GM12878 (cell line): ENCODE data around the gene ZNF791. TPM values are rescaled to one million over a fixed set of nuclear protein-coding genes. Genes with fewer than 3 reads are reported as not detected.
A peak's percentile ranks its signal among the peaks of the same experiment; 100 is the strongest.

Experiments
- ATAC-seq: fragments of 200-7000 bp; cut with Tn5 transposase; 3 replicates; pipeline ENCODE4 v1.9.1; 2020; ENCODE audit warnings: mild to moderate bottlenecking, moderate library complexity
- BruUV-seq: library from RNA; stranded (reverse); fragments of 400-500 nt; replicated peaks from 2 replicates; lab custom pipeline; 2021; lab: Mats Ljungman, UMichigan
- CTCF ChIA-PET: fragments of 300-600 bp; sonication (Branson Sonifier 250); formaldehyde crosslinking; extraction: SDS; loops from one replicate; lab custom pipeline; 2021; ENCODE audit warnings: inconsistent platforms; lab: Yijun Ruan, JAX
- POLR2A ChIA-PET: fragments of 350-600 bp; formaldehyde crosslinking; extraction: SDS; loops from one replicate; lab custom pipeline; 2021; ENCODE audit warnings: inconsistent platforms; lab: Charles Lee
- RAD21 ChIA-PET: fragments of 300-600 bp; sonication (Branson Sonifier 250); formaldehyde crosslinking; loops from one replicate; lab custom pipeline; 2023; ENCODE audit warnings: antibody characterized with exemption; ENCODE audit not compliant: unreplicated experiment; lab: Charles Lee
- SMC1A ChIA-PET: fragments of 300-600 bp; sonication (Branson Sonifier 250); formaldehyde crosslinking; loops from one replicate; lab custom pipeline; 2023; ENCODE audit not compliant: unreplicated experiment, uncharacterized antibody; lab: Charles Lee
- DNase-seq: peaks from one replicate; pipeline ENCODE4 v3.0.0-alpha.2; 2011; ENCODE audit warnings: low read depth, low spot score
- FAIRE-seq: peaks from 3 replicates; lab custom pipeline; 2011; peaks lifted over from hg19 to GRCh38; lab: Jason Lieb, UNC
- H2AFZ ChIP-seq: 2 replicates; pipeline ENCODE4 v1.6.0; 2011; ENCODE audit warnings: low read depth, low read length, control low read depth; ENCODE audit not compliant: control insufficient read depth
- H3K27ac ChIP-seq: 2 replicates; pipeline ENCODE4 v1.5.1; 2011; ENCODE audit warnings: control low read depth; ENCODE audit not compliant: control insufficient read depth, insufficient read depth
- H3K27me3 ChIP-seq, 2 experiments: replicated peaks in 1 of 2; 2 replicates each; pipeline versions ENCODE4 v1.6.0 to v1.6.1; 2011; ENCODE audit warnings: low read length in 1 of 2; ENCODE audit not compliant: control insufficient read depth in 2 of 2, insufficient read depth in 2 of 2
- H3K36me3 ChIP-seq, 2 experiments: 2 replicates each; pipeline ENCODE4 v1.5.1; 2011; ENCODE audit warnings: low read length in 1 of 2; ENCODE audit not compliant: control insufficient read depth in 2 of 2, insufficient read depth in 2 of 2
- H3K4me1 ChIP-seq: 2 replicates; pipeline ENCODE4 v1.6.1; 2011; ENCODE audit warnings: mild to moderate bottlenecking, low read length, moderate library complexity, mixed read lengths; ENCODE audit not compliant: control insufficient read depth, insufficient read depth
- H3K4me2 ChIP-seq: 2 replicates; pipeline ENCODE4 v1.6.0; 2011; ENCODE audit warnings: control low read depth; ENCODE audit not compliant: control insufficient read depth, insufficient read depth
- H3K4me3 ChIP-seq: fragments of 200-600 bp; sonication (generic); 2 replicates; pipeline ENCODE4 v1.5.1; 2016
- H3K79me2 ChIP-seq: 2 replicates; pipeline ENCODE4 v1.6.0; 2011; ENCODE audit warnings: low read length; ENCODE audit not compliant: control insufficient read depth, insufficient read depth
- H3K9ac ChIP-seq: 2 replicates; pipeline ENCODE4 v1.8.0; 2011; ENCODE audit warnings: low read length, control low read depth, mixed read lengths; ENCODE audit not compliant: control insufficient read depth, insufficient read depth
- H3K9me3 ChIP-seq: replicated peaks from 3 replicates; pipeline ENCODE4 v1.5.1; 2011; ENCODE audit warnings: mild to moderate bottlenecking, low read length; ENCODE audit not compliant: control insufficient read depth, insufficient read depth
- H4K20me1 ChIP-seq: 2 replicates; pipeline ENCODE4 v1.6.0; 2011; ENCODE audit not compliant: control insufficient read depth, insufficient read depth
- BCLAF1 ChIP-seq: fragments of 450-650 bp; IDR thresholded peaks from 2 replicates; pipeline ENCODE4 v1.6.1; 2017; ENCODE audit warnings: antibody characterized with exemption, mild to moderate bottlenecking, moderate library complexity
- BHLHE40 ChIP-seq, 2 experiments: fragments of 450-650 bp in 1 of 2; IDR thresholded peaks; 2 replicates each; pipeline ENCODE4 v1.6.1; 2011 to 2017; ENCODE audit warnings: low read depth in 2 of 2, borderline replicate concordance in 1 of 2, improper control_type of control experiment in 1 of 2, low read length in 1 of 2, mild to moderate bottlenecking in 1 of 2
- FOXM1 ChIP-seq: IDR thresholded peaks from 2 replicates; pipeline ENCODE4 v1.6.1; 2012; ENCODE audit warnings: low read depth, mild to moderate bottlenecking, inconsistent platforms, low read length, moderate library complexity
- HDGF ChIP-seq: fragments of 450-650 bp; IDR thresholded peaks from 2 replicates; pipeline ENCODE4 v1.6.1; 2016; ENCODE audit warnings: antibody characterized with exemption
- KLF5 ChIP-seq: fragments of 450-650 bp; IDR thresholded peaks from 2 replicates; pipeline ENCODE4 v1.6.1; 2014; ENCODE audit warnings: mild to moderate bottlenecking; ENCODE audit not compliant: partially characterized antibody
- MAX ChIP-seq: IDR thresholded peaks from 2 replicates; pipeline ENCODE4 v1.6.1; 2012; ENCODE audit warnings: low read depth, low read length, improper control_type of control experiment
- MTA3 ChIP-seq: IDR thresholded peaks from 2 replicates; pipeline ENCODE4 v1.6.1; 2012; ENCODE audit warnings: low read length, inconsistent platforms, borderline replicate concordance
- MXI1 ChIP-seq: fragments of 150-350 bp; IDR thresholded peaks from 2 replicates; pipeline ENCODE4 v1.6.1; 2011; ENCODE audit warnings: low read depth, mild to moderate bottlenecking, inconsistent platforms, low read length, improper control_type of control experiment
- NFXL1 ChIP-seq: fragments of 450-650 bp; IDR thresholded peaks from 2 replicates; pipeline ENCODE4 v1.6.1; 2017; ENCODE audit warnings: antibody characterized with exemption, mild to moderate bottlenecking, borderline replicate concordance
- PKNOX1 ChIP-seq: fragments of 450-650 bp; IDR thresholded peaks from 2 replicates; pipeline ENCODE4 v1.6.1; 2016; ENCODE audit warnings: mild to moderate bottlenecking
- RAD51 ChIP-seq: fragments of 450-650 bp; IDR thresholded peaks from 2 replicates; pipeline ENCODE4 v1.6.1; 2016; ENCODE audit warnings: moderate library complexity, mild to moderate bottlenecking, inconsistent platforms
- SMC3 ChIP-seq: IDR thresholded peaks from 2 replicates; pipeline ENCODE4 v1.6.1; 2011; ENCODE audit warnings: low read length, improper control_type of control experiment, borderline replicate concordance
- SP1 ChIP-seq: IDR thresholded peaks from one replicate; pipeline ENCODE4 v1.6.1; 2011; ENCODE audit warnings: low read depth, low read length
- STAT3 ChIP-seq: IDR thresholded peaks from 2 replicates; pipeline ENCODE4 v1.6.1; 2011; ENCODE audit warnings: low read depth, low read length, improper control_type of control experiment
- TAF1 ChIP-seq: IDR thresholded peaks from 2 replicates; pipeline ENCODE4 v1.6.1; 2011; ENCODE audit warnings: mild to moderate bottlenecking, low read depth, low read length, borderline replicate concordance
- USF2 ChIP-seq: IDR thresholded peaks from 2 replicates; pipeline ENCODE4 v1.6.1; 2011; ENCODE audit warnings: low read depth, low read length, improper control_type of control experiment, borderline replicate concordance
- YBX1 ChIP-seq: fragments of 450-650 bp; IDR thresholded peaks from 2 replicates; pipeline ENCODE4 v1.6.1; 2016; ENCODE audit warnings: antibody characterized with exemption
- ZNF24 ChIP-seq: fragments of 450-650 bp; IDR thresholded peaks from 2 replicates; pipeline ENCODE4 v1.6.1; 2017; ENCODE audit warnings: antibody characterized with exemption, mild to moderate bottlenecking
- ZNF384 ChIP-seq: IDR thresholded peaks from 2 replicates; pipeline ENCODE4 v1.6.1; 2012; ENCODE audit warnings: low read depth, mild to moderate bottlenecking, low read length, improper control_type of control experiment, borderline replicate concordance
- whole genome bisulfite sequencing: methylation state at CpG from one replicate; pipeline ENCODE4 v1.1.6; 2016; ENCODE audit warnings: low lambda C conversion rate; ENCODE audit not compliant: insufficient replicate concordance, insufficient coverage; ENCODE audit errors: missing lambda C conversion rate; 5-methylcytosine and 5-hydroxymethylcytosine counted together
- in situ Hi-C: fragments of 300-500 bp; cut with MboI; formaldehyde crosslinking; loops from 9 replicates; pipeline ENCODE4 v1.14.3; 2018; ENCODE audit warnings: mixed read lengths
- intact Hi-C: fragments of 100-400 bp; cut with micrococcal nuclease; formaldehyde crosslinking; loops from one replicate; pipeline ENCODE4 v1.14.2; 2022; ENCODE audit not compliant: unreplicated experiment
- polyA plus RNA-seq, 11 experiments: library from polyadenylated mRNA; depleted of rRNA in 4 of 11; unstranded in 6 of 11; stranded (reverse) in 5 of 11; fragments of >200 nt; fragmentation: Nextera tagmentation in 4 of 11; fragmentation: Illumina TruSeq in 1 of 11; extraction: Ambion mirVana in 4 of 11; extraction: Trizol in 1 of 11; gene quantifications; 1 replicate in 1 of 11; 2 replicates in 10 of 11; pipeline versions ENCODE4 v1.2.1 to v1.2.3, GENCODE V29; 2011 to 2016; ENCODE audit warnings: inconsistent platforms in 2 of 11, missing spikeins in 2 of 11, low read depth in 1 of 11
- total RNA-seq, 4 experiments: library from RNA; depleted of rRNA in 3 of 4; stranded (reverse); fragments of >200 nt in 3 of 4; fragmentation: Illumina TruSeq in 1 of 4; extraction: Trizol in 1 of 4; gene quantifications; 2 replicates each; pipeline versions ENCODE4 v1.2.1 to v1.2.3, GENCODE V29; 2013 to 2021

Gene ZNF791
- total and polyA plus RNA-seq, 10 of the 15 experiments (the other 5 are each of a cell fraction or from before 2014, with no cell fraction given) = 7.5 to 24.0 (median 11.8) TPM

- TF ChIP-seq PKNOX1 (peak; percentile 95), MTA3 (no peak), ZNF384 (peak; percentile 51; the same call in 1 of the 2 replicates), USF2 (peak; percentile 41; the same call in 1 of the 2 replicates), TAF1 (no peak), STAT3 (no peak), FOXM1 (no peak)
Measured at GRCh38 chr19:12603714-12604113, 7.0 kb upstream of the ZNF791 start (continued).

GRCh38 chr19:12606796-12607195 is 3.9 kb upstream of the ZNF791 start:
- Histone ChIP-seq H2AFZ (no peak overlapping the region), H4K20me1 (no peaks in the 10 kb centered on the region), H3K4me2 (no peak overlapping the region), H3K79me2 (peaks cover 25% of the 10 kb centered on the region), H3K9me3 (no peaks in the 10 kb centered on the region; the same call in 2 of the 3 replicates), H3K27me3 (no peaks in the 10 kb centered on the region), H3K4me3 (no peak overlapping the region), H3K36me3 (peaks cover 3 to 10% of the 10 kb centered on the region in 2 experiments; a peak in 2 of 4 replicates), H3K4me1 (peaks cover 17% of the 10 kb centered on the region), H3K9ac (no peak overlapping the region), H3K27ac (no peak overlapping the region)
- SMC1A ChIA-PET = interaction anchor here (0.6 kb wide), 1 partner anchor 20 kb away, joined by 3 read pairs; no protein-coding TSS in a partner anchor
- ATAC-seq = no peak
- CTCF ChIA-PET = interaction anchor here (0.6 to 1.2 kb wide), 4 partner anchors 33 to 155 kb away, joined by 3 to 4 read pairs (median 3); no protein-coding TSS in a partner anchor
- WGBS = 100% methylated on average over 1 of the region's 1 CpG
- RAD21 ChIA-PET = interaction anchor here (0.6 to 1.3 kb wide), 2 partner anchors 14 to 683 kb away, joined by 3 read pairs; no protein-coding TSS in a partner anchor
- no TSS peak for BruUV-seq
- intact Hi-C loops (no loop called here), in situ Hi-C loops (no loop called here)
- POLR2A ChIA-PET = interaction anchor here (0.5 kb wide), 1 partner anchor 169 kb away, joined by 5 read pairs; no protein-coding TSS in a partner anchor
- no peak for FAIRE-seq
- DNase-seq = no peak
- TF ChIP-seq MXI1 (no peak), YBX1 (no peak), RAD51 (no peak), ZNF24 (no peak), SMC3 (no peak), SP1 (no peak), NFXL1 (no peak), HDGF (no peak), BCLAF1 (no peak), KLF5 (no peak), BHLHE40 (IDR thresholded peaks at IDR 0.05; ENCODE audit: borderline replicate concordance in 1 of 2, low read depth in 2 of 2, low read length in 1 of 2) (no peak), MAX (no peak)
